ENCODE results near the gene SLIT1. TPM values are rescaled to one million over a fixed set of nuclear protein-coding genes. Genes with fewer than 3 reads are reported as not detected.

Gene SLIT1
- total and polyA plus RNA-seq, 2 of the 8 experiments (the other 6 are each of a cell fraction or from before 2014, with no cell fraction given): 0.70 to 0.88 TPM

- WGBS, 2 experiments (ENCODE audit: extremely low coverage in 1 of 2, insufficient coverage in 1 of 2, insufficient read length in 1 of 2, insufficient replicate concordance in 2 of 2, low coverage in 1 of 2, low lambda C conversion rate in 2 of 2, missing lambda C conversion rate in 1 of 2): 87% methylated on average over 8 of the region's 8 CpGs; no CpG with 5 or more reads in 1 of the 2 experiments
- CTCF ChIA-PET (ENCODE audit: partially characterized antibody): interaction anchor here (0.6 to 1.8 kb wide), 11 partner anchors 8 to 129 kb away, joined by 3 to 6 read pairs (median 4); no protein-coding TSS in a partner anchor
- no peak for TF ChIP-seq SUZ12 (IDR thresholded peaks at IDR 0.05; ENCODE audit: low read length)
- TF ChIP-seq MAFK (IDR thresholded peaks at IDR 0.05; ENCODE audit: low read depth, low read length): no peak
- no peak for TF ChIP-seq KDM5A (IDR thresholded peaks at IDR 0.05; ENCODE audit: low read length)
- TF ChIP-seq SIX5 (IDR thresholded peaks at IDR 0.05; ENCODE audit: low read depth, low read length): no peak
- no peak for TF ChIP-seq FOSL1 (IDR thresholded peaks at IDR 0.05; ENCODE audit: insufficient read depth, low read depth, low read length)
- TF ChIP-seq RNF2 (IDR thresholded peaks at IDR 0.05; ENCODE audit: borderline replicate concordance, low read depth, low read length, missing control alignments, poor library complexity, severe bottlenecking): no peak
- TF ChIP-seq POU5F1 (IDR thresholded peaks at IDR 0.05; ENCODE audit: low read depth, low read length): no peak
- TF ChIP-seq CHD1 (IDR thresholded peaks at IDR 0.05; ENCODE audit: low read depth, low read length): no peak
- TF ChIP-seq ZNF274 (IDR thresholded peaks at IDR 0.05; ENCODE audit: borderline replicate concordance, extremely low read depth, low read length): no peak
- no peak for TF ChIP-seq KDM4A (IDR thresholded peaks at IDR 0.05; ENCODE audit: low read depth, low read length, severe bottlenecking)
- no peak for TF ChIP-seq GABPA (IDR thresholded peaks at IDR 0.05; ENCODE audit: borderline replicate concordance, insufficient read depth, low read length)
- no peak for TF ChIP-seq RXRA (IDR thresholded peaks at IDR 0.05; ENCODE audit: insufficient read depth, low read depth, low read length)
- TF ChIP-seq TCF12 (IDR thresholded peaks at IDR 0.05; ENCODE audit: low read depth, low read length): no peak
- TF ChIP-seq BACH1 (IDR thresholded peaks at IDR 0.05; ENCODE audit: low read length): no peak
Measured at GRCh38 chr10:97165499-97165898, 20.3 kb downstream of the SLIT1 start.

More at GRCh38 chr10:97165499-97165898, 20.3 kb downstream of the SLIT1 start:
- no peak overlapping the region for H4K5ac ChIP-seq (ENCODE audit: insufficient read length, low read depth, low read length)
- FAIRE-seq (no peak), DNase-seq (ENCODE audit: low read depth in 1 of 2, low spot score in 2 of 2) (no peak)
- H3K27me3 ChIP-seq (replicated peaks in 1 of 4; ENCODE audit: control insufficient read depth in 3 of 4, extremely low read depth in 1 of 4, insufficient read depth in 3 of 4, low read length in 3 of 4): no peaks in the 10 kb centered on the region
- H3K79me2 ChIP-seq (ENCODE audit: control insufficient read depth in 1 of 2, insufficient read depth in 2 of 2, low read length in 2 of 2): no peaks in the 10 kb centered on the region
- H2AK5ac ChIP-seq (ENCODE audit: low read depth, low read length): no peak overlapping the region
- no peak overlapping the region for H3K23ac ChIP-seq (ENCODE audit: insufficient read length)
- no peaks in the 10 kb centered on the region for H3K79me1 ChIP-seq (ENCODE audit: low read depth, low read length)
- peak overlapping the region; percentile 29; the same call in 1 of the 2 replicates for H2BK15ac ChIP-seq (ENCODE audit: low read length)
- H3K9me3 ChIP-seq (ENCODE audit: insufficient read depth in 2 of 2, low read depth in 1 of 2, low read length in 1 of 2): no peaks in the 10 kb centered on the region
- no peak overlapping the region for H3K4ac ChIP-seq (replicated peaks; ENCODE audit: insufficient read length, low read depth, low read length)
- peaks cover 0 to 9% (median 5%) of the 10 kb centered on the region in 4 experiments; a peak in 5 of 7 replicates for H3K4me1 ChIP-seq (replicated peaks in 1 of 4; ENCODE audit: control insufficient read depth in 3 of 4, insufficient read depth in 4 of 4, low read length in 3 of 4)
- 0 out of 2 replicates have a peak overlapping the region, but pooled peaks have one; percentile 17 for H2BK12ac ChIP-seq (ENCODE audit: low read depth, low read length)
- no peak overlapping the region; the same call in 1 of the 2 replicates for H3K18ac ChIP-seq (ENCODE audit: extremely low read depth, low read length)
- no peaks in the 10 kb centered on the region for H3K36me3 ChIP-seq (ENCODE audit: control insufficient read depth in 2 of 4, insufficient read depth in 4 of 4, low read length in 3 of 4)
- peak overlapping the region; percentile 75 for H2BK5ac ChIP-seq (ENCODE audit: low read depth, low read length)
- POLR2A ChIA-PET (ENCODE audit: partially characterized antibody): interaction anchor here (2.7 kb wide), 1 partner anchor 8 kb away, joined by 7 read pairs; no protein-coding TSS in a partner anchor
- H3K4me3 ChIP-seq (ENCODE audit: extremely low read depth in 1 of 4, insufficient read depth in 2 of 4, low read depth in 3 of 4, low read length in 4 of 4): no peak overlapping the region
- no peak overlapping the region for H3K56ac ChIP-seq (replicated peaks; ENCODE audit: insufficient read length, low read depth, low read length)
- no peak overlapping the region for H3K27ac ChIP-seq (ENCODE audit: low read depth, low read length)
- H4K20me1 ChIP-seq (replicated peaks in 1 of 2; ENCODE audit: control insufficient read depth in 1 of 2, insufficient read depth in 2 of 2, low read length in 2 of 2): no peaks in the 10 kb centered on the region
- H4K91ac ChIP-seq (replicated peaks; ENCODE audit: insufficient read length, low read length): no peak overlapping the region
- H2AFZ ChIP-seq (ENCODE audit: low read length): no peak overlapping the region
- no peak overlapping the region for H4K8ac ChIP-seq (ENCODE audit: extremely low read depth, insufficient read depth, low read length)
- no peak overlapping the region for H3K9ac ChIP-seq (replicated peaks in 1 of 4; ENCODE audit: extremely low read depth in 1 of 4, low read depth in 3 of 4, low read length in 3 of 4)
- no peaks in the 10 kb centered on the region for H3K23me2 ChIP-seq (ENCODE audit: low read depth, low read length)
- H2BK120ac ChIP-seq (replicated peaks; ENCODE audit: low read depth, low read length): no peak overlapping the region
- no peak overlapping the region for H2BK20ac ChIP-seq (ENCODE audit: low read length)
- H3K14ac ChIP-seq (ENCODE audit: insufficient read length): no peak overlapping the region
- no peak overlapping the region for H3K4me2 ChIP-seq (ENCODE audit: insufficient read depth in 1 of 2, low read depth in 2 of 2, low read length in 2 of 2)

All from H1 (cell line).